Activated T-helper 2 cell treated with anti-CD3 and anti-CD28 coated beads, Interferon-gamma antibody, Interleukin-2, Interleukin-4, amounts not matched to agents 10 μg/mL and 5 μg/mL and 100 μg/mL, durations not matched to agents 14 hours and 24 hours and 36 hours (primary cell): ENCODE data around the gene C1QTNF8. TPM values are rescaled to one million over a fixed set of nuclear protein-coding genes. Genes with fewer than 3 reads are reported as not detected.

Source experiments
- DNase-seq: peaks from one replicate; pipeline ENCODE4 v3.0.0; 2021; ENCODE audit warnings: low spot score
- H3K27ac Mint-ChIP-seq: one replicate; pipeline ENCODE4 v1.8.0; 2021; ENCODE audit warnings: mixed read lengths
- H3K27me3 Mint-ChIP-seq: one replicate; pipeline ENCODE4 v1.8.0; 2021; ENCODE audit warnings: low read depth, mixed read lengths
- H3K36me3 Mint-ChIP-seq: one replicate; pipeline ENCODE4 v1.8.0; 2021; ENCODE audit warnings: low read depth, mixed read lengths
- H3K4me1 Mint-ChIP-seq: one replicate; pipeline ENCODE4 v1.8.0; 2021; ENCODE audit warnings: low read depth, mixed read lengths
- H3K4me3 Mint-ChIP-seq: one replicate; pipeline ENCODE4 v1.8.0; 2021; ENCODE audit warnings: low read depth, mild to moderate bottlenecking, moderate library complexity, mixed read lengths
- H3K9me3 Mint-ChIP-seq: one replicate; pipeline ENCODE4 v1.8.0; 2021; ENCODE audit warnings: mixed read lengths
- intact Hi-C: fragments of 100-400 bp; cut with micrococcal nuclease; formaldehyde crosslinking; loops from one replicate; pipeline ENCODE4 v1.15.1; 2023
- total RNA-seq: library from RNA; stranded (reverse); gene quantifications from 2 replicates; pipeline ENCODE4 v1.2.3, GENCODE V29; 2022

The C1QTNF8 gene
- total RNA-seq, 1 donor from 2014 or later = not detected

- intact Hi-C loops = no loop called here
- no peaks in the 10 kb centered on the region for H3K36me3 Mint-ChIP-seq
- no peaks in the 10 kb centered on the region for H3K4me1 Mint-ChIP-seq
- no peak for DNase-seq
- H3K27me3 Mint-ChIP-seq = no peaks in the 10 kb centered on the region
- no peak overlapping the region for H3K4me3 Mint-ChIP-seq
- H3K9me3 Mint-ChIP-seq = no peaks in the 10 kb centered on the region
- H3K27ac Mint-ChIP-seq = no peak overlapping the region
Measured at GRCh38 chr16:1050516-1050915, 45.5 kb downstream of the C1QTNF8 start.

DNA sequence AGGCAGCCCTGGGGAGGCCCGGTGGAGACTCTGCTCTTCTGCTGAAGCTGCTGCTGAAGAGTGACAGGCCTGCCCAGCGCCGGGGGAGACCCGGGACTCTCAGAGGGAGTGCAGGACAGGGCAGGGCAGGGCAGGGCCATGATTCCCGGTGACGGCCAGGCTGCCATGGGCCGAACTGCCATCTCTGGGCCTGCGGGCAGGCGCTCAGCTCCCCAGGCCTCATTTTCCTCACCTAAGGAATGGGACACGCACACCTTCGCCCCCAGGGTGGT is 46.1 kb downstream of the C1QTNF8 start:
- DNase-seq = no peak
- H3K27me3 Mint-ChIP-seq = no peaks in the 10 kb centered on the region
- no peaks in the 10 kb centered on the region for H3K36me3 Mint-ChIP-seq
- H3K9me3 Mint-ChIP-seq = no peaks in the 10 kb centered on the region
- intact Hi-C loops = no loop called here
- H3K4me1 Mint-ChIP-seq = no peaks in the 10 kb centered on the region
- no peak overlapping the region for H3K27ac Mint-ChIP-seq
- no peak overlapping the region for H3K4me3 Mint-ChIP-seq

DNA sequence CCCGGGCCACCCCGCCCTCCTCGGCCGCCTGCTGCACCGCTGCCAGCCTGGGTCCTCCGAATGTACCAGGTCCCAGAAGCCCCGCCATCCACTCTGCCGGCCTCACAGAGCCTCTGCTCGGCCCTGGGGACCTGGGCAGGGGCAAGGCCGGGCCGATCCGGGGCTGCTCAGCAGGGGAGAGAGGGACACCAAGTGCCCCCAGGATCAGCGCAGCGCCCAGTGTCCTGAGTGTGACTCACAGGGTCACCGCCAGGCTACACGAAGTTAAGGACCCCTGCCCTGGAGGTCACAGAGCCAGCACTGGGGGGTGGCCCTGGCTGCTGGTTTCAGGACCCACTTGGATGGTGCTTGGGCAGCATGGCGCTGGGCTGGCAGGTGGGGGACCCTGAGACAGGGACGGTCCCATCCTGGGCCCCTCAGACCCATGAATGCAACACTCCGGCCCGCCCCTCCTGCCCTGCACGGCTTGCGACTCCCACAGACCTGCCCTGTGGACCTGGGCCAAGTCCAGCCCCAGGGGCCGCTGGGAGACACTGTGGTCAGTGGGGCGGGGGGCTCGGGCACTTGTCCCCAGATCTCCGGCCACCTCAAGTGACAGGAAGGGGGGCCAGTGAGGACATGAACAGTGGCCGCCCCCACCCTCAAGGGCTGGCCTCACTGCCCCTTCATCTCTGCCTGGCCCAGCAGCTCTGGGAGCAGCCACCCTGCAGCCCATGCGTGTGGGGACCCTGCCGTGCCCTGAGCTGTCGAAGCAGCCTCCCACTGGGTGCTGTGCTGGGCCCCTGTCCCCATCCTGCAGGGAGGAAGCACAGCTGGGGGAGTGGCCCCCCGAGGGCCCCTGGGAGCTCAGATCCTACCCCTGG is 46.7 kb downstream of the C1QTNF8 start:
- Mint-ChIP-seq H3K4me1 (no peaks in the 10 kb centered on the region), H3K27ac (no peak overlapping the region), H3K36me3 (no peaks in the 10 kb centered on the region), H3K4me3 (no peak overlapping the region), H3K9me3 (no peaks in the 10 kb centered on the region), H3K27me3 (no peaks in the 10 kb centered on the region)
- intact Hi-C loops = no loop called here
- DNase-seq = no peak

GRCh38 chr16:1048442-1049112 is 47.5 kb downstream of the C1QTNF8 start:
- Mint-ChIP-seq H3K36me3 (no peaks in the 10 kb centered on the region), H3K27ac (no peak overlapping the region), H3K9me3 (no peaks in the 10 kb centered on the region), H3K4me1 (no peaks in the 10 kb centered on the region), H3K4me3 (no peak overlapping the region), H3K27me3 (no peaks in the 10 kb centered on the region)
- DNase-seq = no peak
- intact Hi-C loops = no loop called here

DNA sequence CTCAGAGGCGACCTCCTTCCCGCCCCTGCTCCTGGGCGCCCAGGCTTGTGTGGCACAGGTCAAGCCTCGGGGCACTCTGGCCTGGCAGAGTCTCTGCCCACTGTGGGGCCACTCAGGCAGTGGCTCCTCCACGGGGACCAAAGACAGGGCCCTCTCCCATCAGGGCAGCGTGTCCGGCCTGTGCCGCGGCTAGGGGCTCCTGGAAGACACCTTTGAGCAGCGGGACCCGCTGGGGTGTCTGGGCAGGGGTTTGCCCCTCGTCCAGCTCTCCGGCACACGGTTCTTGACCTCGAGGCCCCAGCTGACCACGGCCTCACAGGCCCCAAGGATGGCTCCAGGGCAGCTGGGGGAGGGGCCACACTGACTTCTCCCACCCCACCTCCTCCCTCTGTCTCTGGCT is 48.2 kb downstream of the C1QTNF8 start:
- Mint-ChIP-seq H3K9me3 (no peaks in the 10 kb centered on the region), H3K27ac (no peak overlapping the region), H3K36me3 (no peaks in the 10 kb centered on the region), H3K4me3 (no peak overlapping the region), H3K4me1 (no peaks in the 10 kb centered on the region), H3K27me3 (no peaks in the 10 kb centered on the region)
- no peak for DNase-seq
- intact Hi-C loops = no loop called here

DNA sequence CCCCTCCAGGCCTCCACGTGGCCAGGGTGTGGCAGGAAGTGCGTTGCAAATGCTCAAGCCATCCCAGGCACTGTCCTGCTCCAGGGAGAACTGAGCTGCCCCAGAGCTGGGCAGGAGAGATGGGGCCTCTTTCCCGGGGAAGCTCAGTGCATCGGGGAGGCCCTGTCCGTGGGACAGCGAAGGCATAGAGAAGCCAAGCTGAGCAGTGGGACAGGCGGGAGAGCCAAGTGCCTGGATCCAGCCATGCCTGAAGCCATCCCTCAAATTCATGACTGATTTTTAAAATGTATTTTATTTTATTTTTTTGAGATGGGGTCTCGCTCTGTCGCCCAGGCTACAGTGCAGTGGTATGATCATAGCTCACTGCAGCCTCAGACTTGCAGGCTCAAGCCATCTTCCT is 48.9 kb downstream of the C1QTNF8 start:
- no peaks in the 10 kb centered on the region for H3K27me3 Mint-ChIP-seq
- H3K9me3 Mint-ChIP-seq = no peaks in the 10 kb centered on the region
- no peaks in the 10 kb centered on the region for H3K36me3 Mint-ChIP-seq
- H3K4me1 Mint-ChIP-seq = no peaks in the 10 kb centered on the region
- no peak overlapping the region for H3K4me3 Mint-ChIP-seq
- intact Hi-C loops = no loop called here
- H3K27ac Mint-ChIP-seq = no peak overlapping the region
- no peak for DNase-seq

GRCh38 chr16:1045993-1046911 is 49.8 kb downstream of the C1QTNF8 start:
- H3K4me3 Mint-ChIP-seq = no peak overlapping the region
- H3K4me1 Mint-ChIP-seq = no peaks in the 10 kb centered on the region
- no peaks in the 10 kb centered on the region for H3K36me3 Mint-ChIP-seq
- intact Hi-C loops = no loop called here
- no peak for DNase-seq
- H3K27me3 Mint-ChIP-seq = no peaks in the 10 kb centered on the region
- no peaks in the 10 kb centered on the region for H3K9me3 Mint-ChIP-seq
- H3K27ac Mint-ChIP-seq = no peak overlapping the region

- H3K4me1 Mint-ChIP-seq = no peaks in the 10 kb centered on the region
- no peak overlapping the region for H3K4me3 Mint-ChIP-seq
- DNase-seq = no peak
- intact Hi-C loops = no loop called here
- H3K27ac Mint-ChIP-seq = no peak overlapping the region
- no peaks in the 10 kb centered on the region for H3K27me3 Mint-ChIP-seq
- no peaks in the 10 kb centered on the region for H3K36me3 Mint-ChIP-seq
- H3K9me3 Mint-ChIP-seq = no peaks in the 10 kb centered on the region
Measured at GRCh38 chr16:1045310-1045992, 50.6 kb downstream of the C1QTNF8 start.

DNA sequence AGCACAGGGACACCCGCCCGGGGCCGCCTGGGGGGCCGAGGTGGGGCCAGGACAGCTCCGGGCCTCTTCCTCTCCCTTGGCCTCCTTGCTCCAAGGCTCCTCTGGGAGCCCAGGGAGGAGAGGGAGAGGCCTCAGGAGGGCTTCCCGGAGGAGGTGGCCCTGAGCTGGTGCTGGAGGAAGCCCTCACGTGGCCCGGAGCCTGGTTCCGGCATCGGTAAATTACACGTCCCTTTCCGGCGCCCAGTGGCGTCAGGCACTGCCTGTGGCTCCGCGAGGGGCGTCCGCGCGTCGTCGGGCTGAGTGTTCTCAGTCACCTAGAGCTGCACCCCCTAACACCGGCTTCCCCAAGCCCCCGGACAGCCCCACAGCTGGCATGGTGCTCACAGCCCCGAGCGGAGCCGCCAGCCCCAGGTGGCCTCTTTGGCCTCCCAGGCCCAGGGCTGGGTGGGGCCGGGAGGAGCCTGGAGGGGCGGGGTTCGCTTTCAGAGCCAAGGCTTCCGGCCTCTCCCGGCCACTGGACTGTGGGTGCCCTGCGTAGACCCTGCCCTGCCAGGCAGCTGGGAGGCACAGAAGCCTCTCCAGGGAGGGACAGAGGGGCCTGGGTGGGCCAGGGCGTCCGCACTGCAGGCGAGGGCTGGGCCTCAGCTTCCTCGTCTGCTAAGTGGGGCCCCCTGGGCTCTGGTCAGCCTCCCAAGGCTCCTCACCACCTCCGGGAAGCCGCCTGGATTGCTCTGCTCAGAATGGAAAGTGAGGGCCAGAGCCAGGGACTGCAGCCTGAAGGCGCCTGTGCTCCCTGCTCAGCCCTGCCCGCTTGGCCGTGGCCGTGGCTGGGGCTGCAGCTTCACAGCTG is 51.4 kb downstream of the C1QTNF8 start:
- H3K9me3 Mint-ChIP-seq = no peaks in the 10 kb centered on the region
- H3K4me3 Mint-ChIP-seq = no peak overlapping the region
- H3K27me3 Mint-ChIP-seq = no peaks in the 10 kb centered on the region
- no peak for DNase-seq
- intact Hi-C loops = no loop called here
- H3K27ac Mint-ChIP-seq = no peak overlapping the region
- no peaks in the 10 kb centered on the region for H3K36me3 Mint-ChIP-seq
- H3K4me1 Mint-ChIP-seq = no peaks in the 10 kb centered on the region

DNA sequence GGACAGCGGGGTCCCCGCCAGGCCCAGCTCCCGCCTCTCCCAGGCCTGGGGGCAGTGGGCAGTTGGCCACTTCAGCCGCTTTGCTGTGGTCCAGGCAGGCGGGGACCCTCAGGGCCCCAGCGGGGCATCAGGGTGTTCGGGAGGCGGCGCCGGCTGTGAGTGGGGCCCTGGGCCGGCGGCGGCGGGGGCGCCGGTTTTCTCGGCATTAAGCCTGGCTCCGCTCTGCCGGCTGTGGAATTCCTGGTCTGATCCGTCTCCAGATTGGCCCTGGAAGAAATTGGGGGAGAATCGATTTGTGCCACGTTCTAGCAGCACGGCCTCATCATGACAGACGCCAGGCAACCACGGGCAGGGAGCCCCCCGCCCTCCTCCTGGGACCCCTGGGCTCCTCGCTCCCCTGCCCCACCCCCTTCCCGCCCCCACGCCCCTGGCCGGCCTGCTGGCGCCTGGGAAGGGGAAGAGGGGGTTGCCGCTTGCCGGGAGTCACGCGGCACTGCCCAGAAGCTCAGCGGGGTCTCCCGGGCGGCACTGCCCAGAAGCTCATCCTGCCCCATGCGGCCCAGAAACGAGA is 52.1 kb downstream of the C1QTNF8 start:
- Mint-ChIP-seq H3K27ac (no peak overlapping the region), H3K36me3 (no peaks in the 10 kb centered on the region), H3K9me3 (no peaks in the 10 kb centered on the region), H3K4me3 (no peak overlapping the region), H3K27me3 (no peaks in the 10 kb centered on the region), H3K4me1 (no peaks in the 10 kb centered on the region)
- no peak for DNase-seq
- intact Hi-C loops = no loop called here

DNA sequence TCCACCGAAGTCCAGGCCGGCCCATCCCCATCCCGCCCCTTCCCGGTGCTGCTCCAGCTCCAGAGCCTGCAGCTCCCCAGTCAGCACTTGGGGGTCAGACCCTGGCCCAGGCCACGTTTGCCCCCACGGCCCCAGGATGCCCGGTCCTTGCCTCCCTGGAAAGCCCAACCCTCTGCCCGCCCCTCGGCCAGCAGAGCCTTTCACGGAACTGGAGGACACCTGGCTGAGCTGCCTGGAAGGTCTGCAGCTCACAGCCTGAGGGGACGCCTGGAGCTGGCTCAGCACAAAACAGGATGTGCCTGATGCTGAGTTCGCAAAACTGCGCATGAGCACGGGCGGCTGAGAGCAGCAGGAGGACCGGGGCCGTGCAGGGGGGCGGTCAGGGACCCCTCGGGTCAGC is 53.2 kb downstream of the C1QTNF8 start:
- Mint-ChIP-seq H3K4me3 (no peak overlapping the region), H3K27me3 (no peaks in the 10 kb centered on the region), H3K27ac (no peak overlapping the region), H3K9me3 (no peaks in the 10 kb centered on the region), H3K4me1 (no peaks in the 10 kb centered on the region), H3K36me3 (no peaks in the 10 kb centered on the region)
- no peak for DNase-seq
- intact Hi-C loops = no loop called here
